HFF-Myc (cell line): ENCODE data around the gene GSTO2.

Source experiments
- DNase-seq: peaks from one replicate; pipeline ENCODE4 v3.0.0-alpha.2; 2011; ENCODE audit warnings: low read depth; ENCODE audit errors: extremely low read depth
- H3K4me3 ChIP-seq: replicated peaks from 2 replicates; pipeline ENCODE4 v1.5.1; 2011; ENCODE audit warnings: low read depth, mild to moderate bottlenecking, control low read depth, low read length
- CTCF ChIP-seq: IDR thresholded peaks from 2 replicates; pipeline ENCODE4 v1.5.1; 2012; ENCODE audit warnings: mild to moderate bottlenecking, low read depth, low read length, control low read depth; ENCODE audit errors: missing control alignments

The GSTO2 gene

GRCh38 chr10:104306897-104307296 lies 37.9 kb downstream of the GSTO2 start:
- DNase-seq: no peak
- no peak overlapping the region for H3K4me3 ChIP-seq
- TF ChIP-seq CTCF: no peak

GRCh38 chr10:104307576-104308438 lies 38.8 kb downstream of the GSTO2 start:
- H3K4me3 ChIP-seq: no peak overlapping the region
- no peak for TF ChIP-seq CTCF
- DNase-seq: no peak

- H3K4me3 ChIP-seq: no peak overlapping the region
- DNase-seq: no peak
- no peak for TF ChIP-seq CTCF
These were observed 39.5 kb downstream of the GSTO2 start for GRCh38 chr10:104308439-104308903.

GRCh38 chr10:104309980-104310978 lies 41.3 kb downstream of the GSTO2 start:
- no peak for DNase-seq
- no peak for TF ChIP-seq CTCF

GRCh38 chr10:104311184-104311720 lies 42.3 kb downstream of the GSTO2 start:
- H3K4me3 ChIP-seq: no peak overlapping the region
- DNase-seq: no peak
- TF ChIP-seq CTCF: no peak

More at GRCh38 chr10:104309980-104310978, 41.3 kb downstream of the GSTO2 start:
- H3K4me3 ChIP-seq: no peak overlapping the region
